LNCaP clone FGC (cell line): ENCODE results near the gene NTF4.
"Not testable (repeated sequence)": the region's sequence is repeated elsewhere in the genome, so short reads cannot be mapped to it uniquely, and the experiment has no call there.

ENCODE experiments used
- DNase-seq: peaks from one replicate; pipeline ENCODE4 v3.0.0-alpha.2; 2011; ENCODE audit warnings: low read depth
- H3K4me3 ChIP-seq: 2 replicates; pipeline ENCODE4 v1.5.1; 2011; ENCODE audit warnings: mild to moderate bottlenecking, low read depth, low read length, control low read depth
- CTCF ChIP-seq: IDR thresholded peaks from 2 replicates; pipeline ENCODE4 v1.5.1; 2012; ENCODE audit warnings: mild to moderate bottlenecking; ENCODE audit not compliant: control insufficient read depth, insufficient read depth; ENCODE audit errors: extremely low read depth

Gene NTF4

GRCh38 chr19:49064029-49064629 lies 489 bp downstream of the NTF4 start:
- DNase-seq: no peak
- peak overlapping the region; percentile 28; the same call in 1 of the 2 replicates for H3K4me3 ChIP-seq
- TF ChIP-seq CTCF: no peak

GRCh38 chr19:49061445-49061844 lies 3.2 kb downstream of the NTF4 start:
- DNase-seq: no peak
- no peak for TF ChIP-seq CTCF
- no peak overlapping the region for H3K4me3 ChIP-seq

GRCh38 chr19:49061000-49061399 lies 3.6 kb downstream of the NTF4 start:
- H3K4me3 ChIP-seq: no peak overlapping the region
- DNase-seq: no peak
- TF ChIP-seq CTCF: no peak

- DNase-seq: no peak
- no peak for TF ChIP-seq CTCF
- no peak overlapping the region for H3K4me3 ChIP-seq
Observed at GRCh38 chr19:49059053-49059452, 5.6 kb downstream of the NTF4 start.

GRCh38 chr19:49058562-49058961 lies 6.1 kb downstream of the NTF4 start:
- no peak for TF ChIP-seq CTCF
- no peak for DNase-seq

GRCh38 chr19:49057636-49058234 lies 6.9 kb downstream of the NTF4 start, which contains the start of gene CGB7:
Gene CGB7, minus strand, starts transcription at chr19:49057749. Its CDS starts 2,374 bp downstream, at chr19:49055375.
- no peak for DNase-seq
- no peak for TF ChIP-seq CTCF
- peak within 1 kb of the TSS; percentile 47 for H3K4me3 ChIP-seq

More at GRCh38 chr19:49058562-49058961, 6.1 kb downstream of the NTF4 start:
- H3K4me3 ChIP-seq: no peak overlapping the region

- not testable (repeated sequence) for H3K4me3 ChIP-seq, DNase-seq
Observed at GRCh38 chr19:49056902-49057596, 7.6 kb downstream of the NTF4 start.
